HG02870 (cell line): ENCODE measurements around the gene FHOD1.
A peak's percentile ranks its signal among the peaks of the same experiment; 100 is the strongest.

ENCODE experiments used
- ATAC-seq: cut with Tn5 transposase; IDR thresholded peaks from one replicate; pipeline ENCODE4 v1.9.1; 2021; ENCODE audit warnings: mild to moderate bottlenecking, moderate library complexity; ENCODE audit not compliant: unreplicated experiment

FHOD1 gene

DNA sequence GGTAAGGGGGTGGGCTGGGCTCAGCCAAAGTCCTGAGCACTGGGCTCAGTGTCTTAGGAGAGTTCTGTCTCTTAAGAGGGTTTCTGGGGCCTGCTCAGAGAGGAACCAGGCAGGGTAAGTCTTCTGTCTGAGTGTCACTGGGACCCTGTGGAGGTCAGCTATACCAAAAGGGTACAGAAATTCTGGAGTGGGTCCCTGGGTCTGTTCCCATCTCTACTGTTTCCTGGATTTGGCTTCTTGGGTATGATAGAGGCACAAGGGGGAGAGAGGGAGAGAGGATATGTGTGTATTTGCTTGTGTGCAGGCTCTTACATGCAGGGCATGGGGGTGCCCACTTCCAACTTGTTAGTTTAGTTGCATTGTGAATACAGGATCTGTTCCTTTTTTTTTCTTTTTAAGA lies 53.7 kb downstream of the FHOD1 start:
- ATAC-seq = no peak

DNA sequence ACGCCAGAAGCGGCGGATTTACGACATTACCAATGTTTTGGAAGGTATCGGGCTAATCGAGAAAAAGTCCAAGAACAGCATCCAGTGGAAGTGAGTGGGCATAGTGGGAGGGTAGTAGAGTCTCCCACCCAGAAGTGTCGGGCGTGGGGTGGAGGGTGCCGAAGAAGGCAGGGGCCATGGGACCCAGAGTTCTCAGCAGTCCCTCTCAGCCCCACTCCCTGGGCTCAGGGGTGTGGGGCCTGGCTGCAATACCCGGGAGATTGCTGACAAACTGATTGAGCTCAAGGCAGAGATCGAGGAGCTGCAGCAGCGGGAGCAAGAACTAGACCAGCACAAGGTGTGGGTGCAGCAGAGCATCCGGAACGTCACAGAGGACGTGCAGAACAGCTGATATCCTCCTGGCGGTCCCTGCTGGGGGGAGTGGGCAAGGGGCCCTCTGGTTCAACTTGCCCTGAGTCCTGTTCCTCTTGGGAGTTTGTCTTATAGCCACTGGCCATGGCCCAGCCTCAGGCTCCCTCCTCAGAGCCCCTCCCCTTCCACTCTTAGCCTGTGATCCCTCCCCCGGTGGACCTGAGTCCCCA lies 54.4 kb downstream of the FHOD1 start:
- no peak for ATAC-seq

DNA sequence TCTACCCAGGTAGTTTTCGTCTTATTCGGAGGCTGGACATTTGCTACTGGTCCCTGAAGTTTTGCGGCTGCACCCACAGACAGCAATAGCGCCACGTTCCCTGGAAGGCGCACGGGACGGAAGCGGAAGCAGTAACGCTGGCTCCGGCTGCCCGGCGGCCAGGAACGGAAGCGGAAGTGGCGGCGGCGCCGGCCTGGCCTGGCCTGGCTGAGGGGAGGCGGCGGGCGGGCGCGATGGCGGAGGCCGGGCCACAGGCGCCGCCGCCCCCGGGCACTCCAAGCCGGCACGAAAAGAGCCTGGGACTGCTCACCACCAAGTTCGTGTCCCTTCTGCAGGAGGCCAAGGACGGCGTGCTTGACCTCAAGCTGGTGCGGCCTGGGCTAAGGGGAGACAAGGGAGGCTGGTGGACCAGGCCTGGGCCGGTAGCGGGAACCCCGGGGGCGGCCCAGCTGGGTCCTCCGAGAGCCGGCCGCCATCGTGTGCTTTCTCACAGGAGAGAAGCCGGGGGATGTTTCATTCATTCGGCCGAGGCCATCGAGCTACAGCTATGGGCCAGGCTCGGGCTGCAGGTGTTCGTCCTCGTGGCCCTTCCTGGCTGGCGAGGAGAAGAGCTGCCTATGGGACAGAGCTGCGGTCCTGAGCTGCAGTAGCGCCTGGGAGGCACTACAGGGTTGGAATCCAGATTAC lies 55.1 kb downstream of the FHOD1 start, which contains the start of gene E2F4:
E2F4 (plus strand) TSS at position 161 of the 687 bp plus-strand sequence; CDS start at position 234, 73 bp downstream.
- ATAC-seq = peak; percentile 85

DNA sequence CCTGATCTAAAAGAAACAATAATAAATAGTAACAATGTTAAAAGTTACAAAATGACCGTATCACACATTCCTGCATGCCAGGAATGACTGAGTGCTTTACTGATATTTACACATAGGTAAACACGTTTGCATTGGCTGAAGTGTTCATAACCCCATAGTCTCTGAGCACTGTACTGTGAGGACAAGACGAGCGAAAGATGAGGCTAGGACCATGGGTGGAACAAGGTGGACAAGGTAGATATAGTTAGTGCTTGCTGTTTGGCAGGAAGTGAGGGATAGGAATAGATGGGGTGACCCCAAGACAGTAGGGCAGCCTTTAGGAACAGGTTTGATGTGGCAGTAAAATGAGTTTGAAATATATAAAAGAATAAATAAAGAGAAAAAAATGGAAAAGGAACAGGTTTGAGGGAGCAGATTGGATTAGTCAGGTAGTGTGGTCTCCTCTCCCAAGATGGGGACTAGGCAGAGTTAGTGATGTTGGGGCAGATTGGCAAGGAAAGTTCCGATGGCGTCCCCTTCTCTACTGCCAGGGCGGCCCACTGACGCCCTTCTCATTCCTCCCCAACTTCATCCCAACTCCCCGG lies 55.8 kb downstream of the FHOD1 start:
- ATAC-seq = no peak

DNA sequence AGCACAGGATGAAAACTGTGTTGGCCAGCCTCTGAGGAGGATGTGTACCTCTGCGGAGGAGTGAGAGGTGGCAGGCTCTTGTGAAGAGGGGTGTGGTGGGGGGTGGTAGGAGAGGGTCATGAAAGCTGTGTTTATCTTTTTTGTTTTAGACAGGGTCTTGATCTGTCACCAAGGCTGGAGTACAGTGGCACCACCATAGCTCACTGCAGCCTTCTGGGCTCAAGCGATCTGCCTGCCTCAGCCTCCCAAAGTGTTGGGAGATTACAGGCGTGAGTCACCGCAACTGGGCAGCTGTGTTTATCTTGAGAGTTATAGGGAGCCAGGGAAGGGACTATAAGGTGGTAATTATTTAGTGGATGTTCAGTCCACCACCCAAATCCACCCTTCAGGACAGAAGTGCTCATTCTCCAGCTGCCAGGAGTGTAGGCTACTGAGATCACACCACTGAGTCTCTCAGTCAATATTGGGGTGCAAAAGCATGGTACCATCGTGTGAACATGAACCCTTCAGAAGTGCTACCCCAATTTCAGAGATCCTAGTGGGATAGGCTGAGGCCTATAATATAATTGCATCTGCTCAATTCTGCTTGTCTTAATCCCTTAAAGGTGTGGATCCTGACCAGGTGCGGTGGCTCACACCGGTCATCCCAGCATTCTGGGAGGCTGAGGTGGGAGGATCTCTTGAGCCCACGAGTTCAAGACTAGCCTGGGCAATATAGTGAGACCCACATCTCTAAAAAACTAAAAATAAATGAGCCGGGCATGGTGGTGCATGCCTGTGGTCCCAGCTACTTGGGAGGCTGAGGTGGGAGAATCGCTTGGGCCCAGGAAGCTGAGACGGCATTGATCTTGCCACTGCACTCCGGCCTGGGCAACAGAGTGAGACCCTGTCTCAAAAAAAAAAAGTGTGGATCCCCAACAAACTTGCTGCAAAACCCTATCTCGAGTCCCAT lies 56.6 kb downstream of the FHOD1 start:
- ATAC-seq = no peak

DNA sequence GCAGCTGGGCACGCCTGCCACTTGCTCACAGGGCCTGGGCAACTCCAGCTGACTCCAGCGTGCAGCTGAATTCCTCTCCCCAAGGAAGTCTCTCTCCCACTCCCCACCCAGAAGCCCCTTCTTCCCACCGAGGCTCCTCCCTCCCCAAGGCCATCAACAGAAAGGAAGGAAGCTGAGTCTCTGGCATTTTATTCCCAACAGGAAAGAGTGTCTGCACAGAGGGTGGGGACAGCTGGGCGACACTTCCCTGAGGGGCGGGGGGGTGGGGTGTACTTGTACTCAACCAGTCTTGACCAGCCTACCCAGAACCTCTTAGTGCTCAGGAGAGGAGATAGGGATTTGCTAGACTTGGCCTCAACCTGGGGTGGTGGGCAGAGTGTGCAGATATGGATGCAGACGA lies 57.2 kb downstream of the FHOD1 start, which contains the start of gene EXOC3L1:
EXOC3L1 (minus strand) TSS at position 96 of the 400 bp plus-strand sequence. CDS start 460 bp downstream, outside the sequence.
- ATAC-seq = no peak

DNA sequence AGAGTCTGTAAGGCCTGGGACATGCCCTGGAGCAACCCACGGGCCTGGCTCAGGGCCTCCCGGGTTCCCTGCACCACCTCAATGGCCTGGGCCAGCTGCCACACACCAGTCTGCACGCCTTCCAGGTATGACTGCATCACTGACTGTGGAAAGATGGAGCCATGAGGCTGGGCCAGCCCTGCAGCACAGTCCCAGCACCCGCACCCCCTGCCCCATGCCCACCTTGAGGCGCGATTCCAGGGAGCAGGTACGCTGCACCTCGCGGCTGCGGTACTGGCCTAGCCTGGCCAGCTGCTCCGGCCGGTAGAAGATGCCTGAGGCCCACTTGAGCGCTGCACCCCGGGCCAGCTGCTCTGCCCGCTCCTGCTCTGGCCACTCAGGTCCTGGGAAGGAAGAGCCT lies 58.5 kb downstream of the FHOD1 start:
- no peak for ATAC-seq

DNA sequence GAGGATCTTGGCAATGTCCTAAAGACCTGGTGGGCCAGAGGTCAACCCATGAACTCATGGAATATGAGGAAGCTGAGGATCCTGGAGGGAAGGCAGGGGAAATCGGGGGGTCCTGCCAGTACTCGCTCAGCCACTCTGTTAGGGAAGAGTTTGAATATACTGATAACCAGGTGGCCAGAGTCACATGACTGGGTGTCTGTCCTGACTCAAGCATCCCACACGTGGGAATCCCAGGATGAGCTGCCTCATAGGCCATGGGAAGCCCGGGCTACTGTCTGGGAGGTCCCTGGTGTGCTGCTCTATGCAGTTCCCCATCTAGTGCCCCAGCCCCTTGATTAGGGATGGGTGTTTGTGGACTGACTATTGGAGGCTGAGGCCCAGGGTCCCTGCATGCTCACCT lies 59.0 kb downstream of the FHOD1 start:
- no peak for ATAC-seq

DNA sequence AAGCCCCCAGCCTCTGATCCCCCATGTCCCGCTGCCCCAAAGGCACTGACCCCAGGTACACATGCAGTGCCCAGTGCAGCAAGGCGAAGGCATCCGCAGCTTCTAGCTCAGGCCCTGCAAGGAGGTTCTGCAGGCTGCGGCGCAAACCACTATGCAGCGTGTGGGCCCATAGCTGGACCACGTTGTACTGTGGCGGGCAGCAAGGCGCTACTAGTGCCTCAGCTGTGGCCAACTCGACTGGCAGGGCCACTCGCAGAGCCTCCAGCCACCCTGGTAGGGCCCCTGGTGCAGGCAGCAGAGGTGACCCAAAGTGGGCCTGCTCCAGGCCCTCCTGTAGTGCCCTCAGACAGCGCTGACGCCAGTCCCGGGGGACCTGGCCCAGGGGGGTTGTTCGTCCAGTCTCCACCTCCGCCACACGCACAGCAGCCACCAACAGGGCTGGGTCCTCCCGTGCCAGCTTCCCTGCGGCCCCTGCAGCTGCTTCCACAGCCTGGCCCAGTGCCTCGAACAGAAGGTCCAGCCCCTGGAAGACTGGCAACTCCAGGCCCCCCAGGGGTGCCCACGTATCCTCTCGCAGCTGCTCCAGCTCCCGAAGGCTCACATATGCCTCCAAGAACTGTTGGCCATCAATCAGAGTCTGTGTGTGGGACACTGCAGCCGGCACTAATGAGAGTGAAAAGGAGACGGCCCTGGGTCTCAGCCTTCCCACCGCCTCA lies 59.9 kb downstream of the FHOD1 start:
- no peak for ATAC-seq

DNA sequence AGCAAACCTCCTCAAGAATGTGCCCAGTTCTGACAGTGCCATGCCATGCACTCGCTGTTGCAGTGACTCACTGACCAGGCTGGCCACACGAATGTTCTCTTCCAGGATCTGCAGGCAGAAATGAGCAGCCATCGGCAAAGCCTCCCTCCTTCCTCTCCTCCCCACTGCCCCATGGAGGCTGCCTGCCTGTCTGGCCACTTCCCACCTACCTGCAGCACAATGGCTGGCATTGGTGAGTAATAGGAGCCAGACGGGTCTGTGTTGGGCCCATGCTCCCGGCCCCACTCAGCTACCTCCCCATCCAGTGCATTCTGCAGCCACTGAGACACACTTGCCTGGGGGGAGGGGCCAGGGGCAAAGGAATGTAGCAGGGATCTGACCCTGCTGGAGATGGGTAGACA lies 60.7 kb downstream of the FHOD1 start:
- no peak for ATAC-seq

DNA sequence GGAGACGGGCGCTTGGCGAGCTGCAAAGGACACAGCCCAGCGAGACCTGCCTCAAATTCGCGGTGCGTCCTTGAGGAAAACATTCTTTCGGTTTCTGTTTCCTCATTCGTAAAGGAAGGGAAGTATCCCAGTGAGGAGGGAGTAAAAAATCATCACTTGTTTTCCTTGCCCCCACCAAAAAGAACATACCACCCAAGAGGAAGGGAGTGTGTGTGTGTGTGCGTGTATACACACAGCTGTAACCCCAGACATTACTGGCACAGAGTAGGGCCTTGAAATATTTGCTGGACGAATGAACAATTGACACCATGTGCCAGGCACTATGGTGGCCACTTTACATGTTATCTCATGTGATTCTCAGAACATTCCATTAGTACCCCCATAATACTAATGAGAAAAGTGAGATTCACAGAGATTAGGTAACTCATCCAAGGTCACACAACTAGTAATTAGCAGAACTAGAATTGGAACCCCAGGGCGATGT lies 61.6 kb downstream of the FHOD1 start:
- no peak for ATAC-seq

DNA sequence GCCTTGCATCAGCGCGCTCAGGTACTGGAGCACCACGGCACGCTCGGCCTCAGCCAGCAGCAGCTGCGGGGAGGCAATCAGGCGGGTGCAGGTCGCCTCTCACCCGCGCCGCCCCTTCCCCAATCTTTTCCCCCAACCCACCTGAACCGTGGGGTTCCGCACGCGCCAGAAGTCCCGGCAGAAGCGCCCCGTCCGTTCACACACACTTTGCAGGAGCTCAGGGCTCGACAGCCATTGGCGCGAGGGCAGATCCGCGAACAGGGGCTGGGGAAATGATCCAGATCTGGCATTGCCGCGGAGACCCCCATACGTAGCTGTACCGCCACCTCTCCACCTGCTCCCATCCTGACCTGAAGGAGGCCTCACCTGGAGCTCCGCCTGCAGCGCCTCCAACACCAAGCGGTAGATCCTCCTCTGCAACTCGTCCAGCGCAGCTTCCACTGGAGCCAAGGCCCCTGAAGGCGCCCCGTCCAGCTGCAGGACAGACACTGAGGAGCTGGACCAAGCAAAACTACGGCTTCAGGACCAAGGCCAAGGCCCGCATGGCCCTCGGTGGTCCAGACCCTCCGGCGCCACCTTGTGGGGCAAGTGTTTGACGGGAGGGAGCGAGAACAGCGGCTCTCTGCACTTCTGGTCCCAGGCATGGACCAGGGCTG lies 62.2 kb downstream of the FHOD1 start:
- ATAC-seq = no peak

DNA sequence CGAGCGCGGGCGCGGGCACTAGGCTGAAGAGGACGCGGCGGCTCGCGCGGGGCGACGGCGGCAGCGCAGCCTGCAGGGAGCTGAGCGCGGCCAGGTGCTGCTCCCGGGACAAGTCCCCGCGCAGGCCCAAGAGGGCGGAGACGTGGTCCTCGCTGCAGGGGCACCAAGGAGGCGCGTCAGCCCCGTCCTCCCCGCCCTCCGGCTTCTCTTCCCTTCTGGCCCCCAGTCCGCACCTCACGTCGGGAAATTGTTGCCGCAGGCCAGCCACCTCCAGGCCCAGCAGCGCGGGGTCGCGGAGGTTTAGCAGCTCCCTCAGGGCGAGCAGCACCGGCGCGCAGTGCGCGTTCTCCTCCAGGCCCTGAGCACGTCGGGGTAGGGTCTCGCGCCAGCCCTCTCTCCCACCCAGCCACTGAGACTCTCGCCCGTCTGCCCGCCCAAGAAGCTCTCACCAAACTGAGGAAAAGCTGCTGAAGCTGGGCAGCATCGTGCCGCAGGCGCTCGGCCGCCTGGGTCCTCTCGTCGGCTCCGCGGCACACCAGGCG lies 62.8 kb downstream of the FHOD1 start:
- ATAC-seq = no peak

DNA sequence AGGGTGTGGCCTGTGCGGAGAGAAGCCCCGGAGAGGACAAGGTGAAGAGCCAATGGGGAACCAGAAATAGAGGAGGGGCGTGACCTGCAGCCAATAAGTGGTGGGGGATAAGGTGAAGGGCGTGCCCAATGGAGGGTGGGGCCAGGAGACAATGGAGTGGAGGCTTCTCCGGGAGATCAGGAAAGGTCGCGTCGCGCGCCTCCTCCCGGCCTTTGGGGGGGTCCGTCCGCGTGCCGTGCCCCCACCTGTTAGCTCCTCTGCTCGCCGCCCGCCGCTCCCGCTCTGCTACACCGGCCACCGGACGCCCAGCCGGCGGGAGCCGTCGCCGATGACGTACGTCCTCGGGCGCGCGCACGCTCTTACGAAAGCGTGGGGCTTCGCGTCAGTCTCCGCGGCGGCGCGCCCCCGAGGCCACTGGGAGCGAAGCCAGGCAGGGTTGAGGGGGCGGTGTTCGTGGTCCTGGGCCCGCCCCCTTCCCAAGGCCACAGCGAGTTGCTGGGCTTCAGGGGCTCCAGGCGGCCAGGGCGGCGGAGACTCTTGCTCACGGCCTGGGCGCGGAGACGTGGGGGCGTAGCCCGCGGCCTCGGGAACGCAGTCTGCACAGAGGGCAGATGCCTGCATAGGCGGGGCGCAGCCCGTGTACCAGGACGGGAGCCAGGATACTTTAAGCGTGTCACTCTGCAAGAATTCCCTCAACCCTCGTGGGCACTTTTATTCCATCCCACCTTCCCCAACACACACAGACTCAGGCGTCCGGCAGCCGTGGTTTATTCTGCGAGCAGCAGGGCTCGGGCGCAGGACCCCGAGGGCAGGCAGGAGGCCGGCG lies 63.4 kb downstream of the FHOD1 start, which contains the start of gene MATCAP1:
MATCAP1 (minus strand) TSS at position 337 of the 826 bp plus-strand sequence. CDS start 3,353 bp downstream, outside the sequence.
- peak; percentile 96 for ATAC-seq

DNA sequence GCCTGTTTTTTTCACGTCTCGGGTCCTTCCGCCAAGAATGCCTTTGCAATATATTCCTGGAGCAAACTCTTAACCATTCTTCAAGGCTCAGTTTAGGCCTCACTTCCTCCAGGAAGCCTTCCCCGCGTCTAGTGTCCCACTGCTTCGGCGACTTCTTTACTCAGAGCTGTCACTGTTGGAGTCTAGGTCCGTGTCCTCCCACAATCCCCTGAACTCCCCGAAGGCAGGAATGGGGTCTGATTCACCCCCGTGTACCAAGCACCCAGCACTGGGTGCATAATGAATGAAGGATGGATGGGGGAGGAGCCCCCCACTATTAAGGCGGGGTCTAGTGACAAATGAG lies 64.0 kb downstream of the FHOD1 start:
- ATAC-seq = no peak

DNA sequence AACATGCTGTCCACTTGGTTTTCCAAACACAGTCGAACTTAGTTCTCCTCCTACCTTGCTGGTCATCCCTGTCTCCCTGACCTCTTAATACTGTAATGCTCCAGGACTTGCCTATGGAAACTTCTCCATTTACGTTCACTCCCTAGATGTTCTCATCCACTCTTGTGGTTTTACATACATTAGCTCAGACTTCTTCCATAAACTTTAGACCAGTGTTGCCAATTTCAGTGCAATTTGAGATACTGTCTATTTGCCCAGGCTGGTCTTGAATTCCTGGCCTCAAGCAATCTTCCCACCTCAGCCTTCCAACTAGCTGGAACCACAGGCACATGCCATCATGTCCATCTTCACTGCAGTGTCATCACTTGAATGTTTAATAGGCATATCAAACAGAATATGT lies 65.0 kb downstream of the FHOD1 start:
- ATAC-seq = no peak

DNA sequence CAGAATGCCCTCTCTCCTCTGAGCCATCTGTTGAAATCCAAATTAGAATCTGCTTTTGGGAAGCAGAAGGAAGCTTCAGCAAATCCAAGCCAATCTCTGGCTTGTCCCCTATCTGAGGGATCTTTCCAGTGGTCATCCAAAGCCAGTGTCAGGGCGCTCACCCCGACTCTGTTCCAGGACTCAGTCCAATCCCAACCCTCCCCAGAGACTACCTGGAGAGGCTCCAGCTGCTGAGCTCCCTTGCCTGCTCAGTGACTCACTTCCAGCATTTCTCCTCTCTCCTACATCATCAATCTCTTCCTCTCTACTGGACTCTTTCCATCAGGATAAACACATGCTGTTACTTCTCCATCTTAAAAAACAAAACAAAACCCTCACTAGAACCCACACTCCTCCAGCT lies 65.9 kb downstream of the FHOD1 start:
- ATAC-seq = no peak

DNA sequence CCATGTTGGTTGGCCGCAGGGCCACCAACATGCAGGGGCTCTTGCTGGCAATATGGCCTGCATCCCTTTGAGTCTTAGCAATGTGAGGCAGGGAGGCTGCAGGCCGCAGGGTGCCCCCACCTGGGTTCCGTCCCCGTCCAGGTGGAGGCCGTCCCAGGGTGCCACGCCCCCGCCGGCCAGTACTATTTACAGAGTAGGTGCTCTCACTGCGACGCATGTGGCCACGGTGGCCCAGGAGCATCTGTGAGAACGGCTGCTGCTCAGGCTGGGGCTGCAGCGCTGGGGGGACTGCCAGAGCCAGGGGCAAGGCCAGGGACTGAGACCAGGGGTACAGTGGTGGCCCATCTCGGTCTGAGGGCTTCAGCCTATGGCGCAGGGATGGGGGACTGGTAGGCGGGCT lies 67.1 kb downstream of the FHOD1 start:
- no peak for ATAC-seq
